HUES6 (cell line): ENCODE results near the gene S100A2.
"Not testable (repeated sequence)": the region's sequence is repeated elsewhere in the genome, so short reads cannot be mapped to it uniquely, and the experiment has no call there.

Experiments
- H3K27ac ChIP-seq: 2 replicates; pipeline ENCODE4 v1.7.0; 2013; ENCODE audit warnings: low read depth, mild to moderate bottlenecking, low read length, inconsistent platforms
- H3K27me3 ChIP-seq: 2 replicates; pipeline ENCODE4 v1.6.1; 2013; ENCODE audit warnings: low read length; ENCODE audit not compliant: control insufficient read depth, insufficient read depth
- H3K36me3 ChIP-seq: 2 replicates; pipeline ENCODE4 v1.6.1; 2013; ENCODE audit warnings: low read length; ENCODE audit not compliant: control insufficient read depth, insufficient read depth
- H3K4me1 ChIP-seq: 2 replicates; pipeline ENCODE4 v1.6.1; 2013; ENCODE audit warnings: low read length; ENCODE audit not compliant: control insufficient read depth, insufficient read depth
- H3K4me3 ChIP-seq: 2 replicates; pipeline ENCODE4 v1.5.1; 2013; ENCODE audit warnings: low read depth, low read length
- H3K9ac ChIP-seq: one replicate; pipeline ENCODE4 v1.6.1; 2013; ENCODE audit warnings: mild to moderate bottlenecking, low read length
- H3K9me3 ChIP-seq: 2 replicates; pipeline ENCODE4 v1.6.1; 2013; ENCODE audit warnings: low read depth, low read length; ENCODE audit not compliant: control insufficient read depth, insufficient read depth

S100A2 gene

DNA sequence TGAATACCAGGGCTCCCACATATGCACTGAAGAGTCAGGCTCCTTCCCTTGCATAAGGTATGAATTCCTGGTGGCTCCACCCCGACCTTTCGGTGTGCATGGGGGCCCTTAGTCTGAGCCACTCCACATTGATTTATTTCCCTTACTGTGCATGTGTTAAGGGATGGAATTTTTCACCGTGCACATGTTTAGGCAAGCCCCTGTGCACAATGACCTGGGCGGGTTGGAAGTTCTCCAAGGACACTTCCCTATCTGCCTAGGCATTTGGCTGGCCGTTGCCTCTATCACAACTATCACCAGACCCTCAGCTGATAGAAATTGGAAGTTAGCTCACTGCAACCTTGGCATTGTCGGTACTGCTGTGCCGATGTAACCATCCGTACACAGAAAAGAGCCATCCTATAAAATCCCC is 39.5 kb downstream of the S100A2 start:
- Histone ChIP-seq H3K27me3 (no peaks in the 10 kb centered on the region), H3K27ac (no peak overlapping the region), H3K4me1 (peaks cover 21% of the 10 kb centered on the region), H3K4me3 (no peak overlapping the region), H3K36me3 (no peaks in the 10 kb centered on the region), H3K9me3 (no peaks in the 10 kb centered on the region), H3K9ac (no peak overlapping the region)

DNA sequence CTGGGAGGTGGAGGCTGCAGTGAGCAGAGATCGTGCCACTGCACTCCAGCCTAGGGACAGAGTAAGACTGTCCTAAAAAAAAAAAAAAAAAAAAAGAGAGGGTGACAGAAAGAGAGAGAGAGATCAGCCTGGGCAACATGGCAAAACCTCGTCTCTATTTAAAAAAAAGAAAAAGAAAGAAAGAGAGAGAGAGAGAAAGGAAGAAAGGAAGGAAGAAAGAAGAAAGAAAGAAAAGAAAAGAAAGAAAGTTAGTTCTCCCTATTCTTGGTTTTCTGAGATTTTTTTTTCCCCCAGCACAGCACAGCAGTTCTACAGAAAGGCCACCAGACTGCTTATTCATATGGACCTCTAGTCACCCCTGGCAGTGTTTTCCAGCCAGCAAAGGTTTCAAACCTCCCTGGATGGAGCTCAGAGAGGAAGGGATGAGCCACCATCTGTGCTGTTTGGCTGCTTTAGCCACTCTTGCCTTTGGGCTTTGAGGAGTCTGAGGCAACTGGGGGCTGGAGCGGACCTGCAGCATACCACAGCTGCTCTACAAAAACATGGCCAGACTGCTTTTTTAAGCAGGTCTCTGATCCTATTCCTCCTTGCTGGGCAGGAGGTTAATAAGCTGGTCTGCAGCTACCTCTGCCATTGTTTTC is 40.4 kb downstream of the S100A2 start:
- no peak overlapping the region for H3K4me3 ChIP-seq
- peaks cover 30% of the 10 kb centered on the region for H3K4me1 ChIP-seq
- H3K27me3 ChIP-seq = peaks cover 5% of the 10 kb centered on the region
- no peaks in the 10 kb centered on the region for H3K9me3 ChIP-seq
- no peak overlapping the region for H3K27ac ChIP-seq
- H3K9ac ChIP-seq = no peak overlapping the region
- no peaks in the 10 kb centered on the region for H3K36me3 ChIP-seq

DNA sequence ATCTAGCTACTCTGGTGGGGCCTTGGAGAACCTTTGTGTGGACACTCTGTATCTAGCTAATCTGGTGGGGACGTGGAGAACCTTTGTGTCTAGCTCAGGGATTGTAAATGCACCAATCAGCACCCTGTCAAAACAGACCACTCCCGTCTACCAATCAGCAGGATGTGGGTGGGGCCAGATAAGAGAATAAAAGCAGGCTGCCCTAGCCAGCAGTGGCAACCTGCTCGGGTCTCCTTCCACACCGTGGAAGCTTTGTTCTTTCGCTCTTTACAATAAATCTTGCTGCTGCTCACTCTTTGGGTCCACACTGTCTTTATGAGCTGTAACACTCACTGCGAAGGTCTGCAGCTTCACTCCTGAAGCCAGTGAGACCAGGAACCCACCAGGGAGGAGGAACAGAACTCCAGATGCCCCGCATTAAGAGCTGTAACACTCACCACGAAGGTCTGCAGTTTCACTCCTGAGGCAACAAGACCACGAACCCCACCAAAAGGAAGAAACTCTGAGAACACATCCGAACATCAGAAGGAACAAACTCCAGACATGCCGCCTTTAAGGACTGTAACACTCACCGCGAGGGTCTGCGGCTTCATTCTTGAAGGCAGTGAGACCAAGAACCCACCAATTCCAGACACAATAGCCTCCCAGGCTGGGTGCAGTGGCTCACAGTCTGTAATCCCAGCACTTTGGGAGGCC is 43.1 kb downstream of the S100A2 start:
- H3K36me3 ChIP-seq, H3K9me3 ChIP-seq, H3K4me3 ChIP-seq, H3K27ac ChIP-seq, H3K9ac ChIP-seq: not testable (repeated sequence)
- Histone ChIP-seq H3K4me1 (peaks cover 29% of the 10 kb centered on the region), H3K27me3 (peaks cover 21% of the 10 kb centered on the region)

DNA sequence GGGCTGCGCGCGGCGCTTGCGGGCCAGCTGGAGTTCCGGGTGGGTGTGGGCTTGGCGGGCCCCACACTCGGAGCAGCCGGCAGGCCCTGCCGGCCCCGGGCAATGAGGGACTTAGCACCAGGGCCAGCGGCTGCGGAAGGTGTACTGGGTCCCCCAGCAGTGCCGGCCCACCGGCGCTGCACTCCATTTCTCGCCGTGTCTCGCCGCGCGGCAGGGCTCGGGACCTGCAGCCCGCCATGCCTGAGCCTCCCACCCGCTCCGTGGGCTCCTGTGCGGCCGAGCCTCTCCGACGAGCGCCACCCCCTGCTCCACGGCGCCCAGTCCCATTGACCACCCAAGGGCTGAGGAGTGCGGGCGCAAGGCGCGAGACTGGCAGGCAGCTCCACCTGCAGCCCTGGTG is 43.8 kb downstream of the S100A2 start:
- not testable (repeated sequence) for H3K27ac ChIP-seq, H3K4me3 ChIP-seq, H3K9me3 ChIP-seq, H3K36me3 ChIP-seq, H3K9ac ChIP-seq
- peaks cover 26% of the 10 kb centered on the region for H3K27me3 ChIP-seq
- peaks cover 22% of the 10 kb centered on the region for H3K4me1 ChIP-seq

DNA sequence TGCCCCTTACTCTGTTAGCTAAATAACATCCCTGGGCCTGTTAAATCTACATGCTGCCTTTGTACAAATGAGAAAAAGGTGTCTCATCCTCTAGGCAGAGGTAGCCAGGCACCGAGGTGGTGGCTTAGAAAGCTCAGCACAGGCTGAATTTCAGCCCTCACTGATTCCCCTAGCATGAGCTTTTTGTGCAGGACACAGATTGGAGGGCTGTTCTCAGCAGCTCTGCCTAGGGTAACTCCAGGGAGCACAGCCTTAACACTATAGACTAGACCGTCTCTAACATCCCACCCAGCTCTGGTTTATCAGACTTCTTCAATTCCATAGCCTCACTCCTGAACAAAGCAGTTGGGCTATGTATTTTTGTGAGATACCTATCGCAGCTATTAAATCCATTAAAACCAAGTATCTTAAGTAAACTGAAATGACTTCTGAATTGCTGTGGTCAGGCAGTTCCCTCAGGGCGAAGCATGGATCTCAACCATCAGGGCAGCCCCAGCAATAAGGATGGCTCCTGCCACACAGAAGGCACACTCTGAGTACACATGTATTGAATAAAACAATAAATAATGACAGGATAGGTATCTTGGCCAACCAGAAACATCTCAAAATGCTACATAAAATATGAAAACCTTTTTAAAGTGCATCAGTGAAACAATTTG is 44.7 kb downstream of the S100A2 start:
- Histone ChIP-seq H3K9me3 (no peaks in the 10 kb centered on the region), H3K27ac (no peak overlapping the region), H3K9ac (no peak overlapping the region), H3K27me3 (peaks cover 34% of the 10 kb centered on the region), H3K4me1 (peaks cover 18% of the 10 kb centered on the region), H3K36me3 (no peaks in the 10 kb centered on the region), H3K4me3 (no peak overlapping the region)

DNA sequence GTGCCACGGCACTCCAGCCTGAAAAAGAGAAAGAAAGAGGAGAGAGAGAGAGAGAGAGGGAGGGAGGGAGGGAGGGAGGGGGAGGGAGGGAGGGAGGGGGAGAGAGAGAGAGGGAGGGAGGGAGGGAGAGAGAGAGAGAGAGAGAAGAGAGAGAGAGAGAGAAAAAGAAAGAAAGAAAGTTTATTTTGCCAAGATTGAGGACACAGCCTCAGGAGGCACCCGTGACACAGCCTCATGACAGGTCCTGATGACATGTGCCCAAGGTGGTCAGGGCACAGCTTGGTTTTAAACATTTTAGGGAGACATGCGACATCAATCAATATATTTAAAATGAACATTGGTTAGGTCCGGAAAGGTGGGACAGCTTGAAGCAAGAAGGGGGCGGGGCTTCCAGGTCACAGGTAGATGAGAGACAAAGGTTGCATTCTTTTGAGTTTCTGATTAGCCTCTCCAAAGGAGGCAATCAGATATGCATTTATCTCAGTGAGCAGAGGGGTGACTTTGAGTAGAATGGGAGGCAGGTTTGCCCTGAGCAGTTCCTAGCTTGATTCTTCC is 45.4 kb downstream of the S100A2 start:
- not testable (repeated sequence) for H3K9me3 ChIP-seq, H3K36me3 ChIP-seq, H3K9ac ChIP-seq, H3K4me3 ChIP-seq, H3K27ac ChIP-seq
- H3K4me1 ChIP-seq = peaks cover 18% of the 10 kb centered on the region
- peaks cover 41% of the 10 kb centered on the region for H3K27me3 ChIP-seq

DNA sequence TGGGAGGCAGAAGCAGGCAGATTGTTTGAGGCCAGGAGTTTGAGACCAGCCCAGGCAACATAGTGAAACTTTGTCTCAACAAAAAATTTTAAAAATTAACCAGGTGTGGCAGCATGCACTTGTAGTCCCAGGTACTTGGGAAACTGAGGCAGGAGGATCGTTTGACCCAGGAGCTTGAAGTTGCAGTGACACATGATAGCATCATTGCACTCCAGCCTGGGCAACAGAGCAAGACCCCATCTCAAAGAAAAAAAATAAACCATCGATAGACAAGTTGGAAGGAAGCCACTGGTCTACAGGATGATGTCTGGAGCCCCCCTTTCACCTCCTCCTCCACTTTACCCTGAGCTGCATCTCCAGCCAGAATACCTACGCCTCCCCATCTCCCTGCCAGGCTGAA is 46.4 kb downstream of the S100A2 start:
- Histone ChIP-seq H3K27ac (no peak overlapping the region), H3K9me3 (no peaks in the 10 kb centered on the region), H3K27me3 (peaks cover 50% of the 10 kb centered on the region), H3K4me1 (peaks cover 17% of the 10 kb centered on the region), H3K4me3 (no peak overlapping the region), H3K9ac (no peak overlapping the region), H3K36me3 (no peaks in the 10 kb centered on the region)

DNA sequence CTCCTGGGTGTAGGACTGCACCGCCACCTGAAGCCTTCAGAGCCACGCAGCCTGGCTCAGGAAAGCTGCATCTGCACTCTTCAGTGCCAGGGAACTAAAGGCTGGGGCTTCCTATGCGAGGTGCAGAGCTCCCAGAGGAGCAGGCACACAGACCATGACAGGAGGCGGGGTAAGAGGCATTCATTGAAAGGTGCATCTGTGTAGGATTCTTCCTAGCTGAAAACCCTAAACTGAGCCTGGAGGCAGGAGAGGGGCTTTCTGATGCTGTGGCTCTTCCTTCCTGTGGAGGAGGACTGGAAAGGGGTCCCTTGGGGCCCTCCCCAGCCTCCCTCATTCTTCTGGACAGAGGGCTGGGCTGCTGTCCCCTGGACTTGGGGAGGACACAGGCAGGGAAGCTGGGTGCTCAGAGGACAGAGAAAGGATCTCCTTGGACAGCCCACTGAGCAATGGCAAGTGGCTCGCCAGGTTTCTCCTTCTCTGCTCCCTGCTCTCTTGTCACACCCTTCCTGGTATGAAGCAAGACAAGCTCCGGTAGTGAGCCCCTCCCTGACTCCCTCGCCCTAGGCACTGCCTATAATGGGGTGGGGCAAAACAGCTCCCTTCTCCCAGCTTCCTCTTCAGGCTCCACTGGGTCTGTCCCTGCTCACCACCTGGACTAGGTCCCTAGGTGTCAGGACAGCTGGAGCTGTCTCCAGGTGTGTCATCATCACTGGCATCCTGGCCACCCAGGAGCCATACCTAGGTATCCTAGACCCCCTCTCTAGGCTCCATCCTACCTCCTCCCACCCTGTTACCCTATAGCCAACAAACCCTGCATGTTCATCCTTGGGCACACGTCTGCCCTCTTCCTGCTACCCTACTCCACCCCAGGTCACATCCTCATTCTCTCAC is 49.9 kb downstream of the S100A2 start:
- H3K9ac ChIP-seq = no peak overlapping the region

DNA sequence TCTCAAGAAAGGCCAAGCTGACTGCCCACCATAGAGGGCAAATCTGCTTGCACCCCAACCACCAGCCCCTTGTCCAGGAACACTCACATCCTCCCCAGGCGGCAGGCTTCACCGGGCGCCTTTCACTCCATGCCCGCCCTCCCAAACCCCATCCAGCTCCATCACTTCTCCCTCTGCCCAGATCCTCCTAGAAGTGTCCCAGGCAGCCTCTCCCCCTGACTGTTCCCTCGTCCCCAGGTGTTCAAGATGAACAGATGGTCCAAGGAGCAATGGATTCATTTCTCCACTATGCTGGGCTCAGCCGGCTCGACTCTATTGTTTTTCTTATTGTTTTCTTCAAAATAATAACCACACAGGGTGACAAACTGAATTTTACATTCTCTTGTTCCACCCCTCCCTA is 52.0 kb downstream of the S100A2 start:
- Histone ChIP-seq H3K36me3 (no peaks in the 10 kb centered on the region), H3K27me3 (peaks cover 60% of the 10 kb centered on the region), H3K4me3 (no peak overlapping the region), H3K27ac (no peak overlapping the region), H3K9me3 (no peaks in the 10 kb centered on the region), H3K4me1 (peaks cover 8% of the 10 kb centered on the region; the same call in 1 of the 2 replicates), H3K9ac (no peak overlapping the region)

More for the DNA sequence above, 49.9 kb downstream of the S100A2 start:
- H3K27ac ChIP-seq = no peak overlapping the region
- H3K36me3 ChIP-seq = no peaks in the 10 kb centered on the region
- no peak overlapping the region for H3K4me3 ChIP-seq
- H3K4me1 ChIP-seq = peaks cover 13% of the 10 kb centered on the region
- no peaks in the 10 kb centered on the region for H3K9me3 ChIP-seq
- H3K27me3 ChIP-seq = peaks cover 73% of the 10 kb centered on the region

DNA sequence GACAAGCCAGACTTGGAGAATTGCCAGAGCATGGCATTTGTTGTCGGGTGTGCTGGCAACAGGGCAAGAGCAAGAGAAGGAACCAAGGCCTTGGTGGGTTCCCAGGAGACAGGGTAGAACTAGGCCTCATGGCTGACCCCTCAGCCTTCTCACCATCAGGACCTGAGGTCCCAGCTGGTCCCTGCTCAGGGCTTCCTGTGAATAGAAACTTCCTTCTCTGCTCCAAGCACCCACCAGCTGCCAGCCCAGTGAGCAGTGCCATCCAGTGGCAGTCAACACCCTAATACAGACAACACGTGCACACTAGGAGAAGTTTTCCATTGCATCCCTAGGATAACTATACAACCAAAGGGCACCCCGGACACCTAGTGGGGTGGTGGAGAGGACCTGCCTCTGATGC is 52.6 kb downstream of the S100A2 start:
- H3K27me3 ChIP-seq = peaks cover 57% of the 10 kb centered on the region
- no peaks in the 10 kb centered on the region for H3K9me3 ChIP-seq
- H3K4me3 ChIP-seq = no peak overlapping the region
- H3K36me3 ChIP-seq = no peaks in the 10 kb centered on the region
- no peak overlapping the region for H3K27ac ChIP-seq
- H3K9ac ChIP-seq = no peak overlapping the region
- H3K4me1 ChIP-seq = peaks cover 8% of the 10 kb centered on the region; the same call in 1 of the 2 replicates
